GM12874 (cell line): ENCODE results near the gene KCTD21.

ENCODE experiments used
- TF ChIP-seq, protein P1 (sequence below): IDR thresholded peaks from 2 replicates; pipeline ENCODE4 v1.5.1; 2011; ENCODE audit warnings: low read depth, mild to moderate bottlenecking, control low read depth, low read length, moderate library complexity; ENCODE audit not compliant: insufficient read depth

Gene KCTD21

DNA sequence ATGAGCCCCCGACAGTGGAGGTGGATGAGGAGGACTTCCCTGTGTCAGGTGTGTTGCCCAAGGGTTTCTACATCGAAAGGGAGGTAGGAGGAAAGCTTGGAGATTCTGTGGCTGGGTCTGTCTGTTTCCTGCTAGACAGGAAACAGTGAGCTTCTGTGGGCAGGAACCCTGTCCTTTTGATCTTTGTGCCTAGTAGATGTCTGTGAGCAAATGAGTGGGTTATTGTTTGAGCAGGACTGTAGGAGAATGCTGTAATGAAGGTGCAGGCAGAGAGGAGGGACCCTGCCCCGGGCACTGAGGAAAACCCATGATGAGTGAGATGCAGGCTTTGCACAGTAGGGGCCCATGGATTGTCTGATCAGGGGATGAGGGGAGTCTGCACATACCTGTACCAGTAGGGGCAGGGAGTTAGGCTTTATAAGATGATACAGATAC lies 14.3 kb upstream of the KCTD21 start:
- TF ChIP-seq, protein P1, sequence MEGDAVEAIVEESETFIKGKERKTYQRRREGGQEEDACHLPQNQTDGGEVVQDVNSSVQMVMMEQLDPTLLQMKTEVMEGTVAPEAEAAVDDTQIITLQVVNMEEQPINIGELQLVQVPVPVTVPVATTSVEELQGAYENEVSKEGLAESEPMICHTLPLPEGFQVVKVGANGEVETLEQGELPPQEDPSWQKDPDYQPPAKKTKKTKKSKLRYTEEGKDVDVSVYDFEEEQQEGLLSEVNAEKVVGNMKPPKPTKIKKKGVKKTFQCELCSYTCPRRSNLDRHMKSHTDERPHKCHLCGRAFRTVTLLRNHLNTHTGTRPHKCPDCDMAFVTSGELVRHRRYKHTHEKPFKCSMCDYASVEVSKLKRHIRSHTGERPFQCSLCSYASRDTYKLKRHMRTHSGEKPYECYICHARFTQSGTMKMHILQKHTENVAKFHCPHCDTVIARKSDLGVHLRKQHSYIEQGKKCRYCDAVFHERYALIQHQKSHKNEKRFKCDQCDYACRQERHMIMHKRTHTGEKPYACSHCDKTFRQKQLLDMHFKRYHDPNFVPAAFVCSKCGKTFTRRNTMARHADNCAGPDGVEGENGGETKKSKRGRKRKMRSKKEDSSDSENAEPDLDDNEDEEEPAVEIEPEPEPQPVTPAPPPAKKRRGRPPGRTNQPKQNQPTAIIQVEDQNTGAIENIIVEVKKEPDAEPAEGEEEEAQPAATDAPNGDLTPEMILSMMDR: no peak

DNA sequence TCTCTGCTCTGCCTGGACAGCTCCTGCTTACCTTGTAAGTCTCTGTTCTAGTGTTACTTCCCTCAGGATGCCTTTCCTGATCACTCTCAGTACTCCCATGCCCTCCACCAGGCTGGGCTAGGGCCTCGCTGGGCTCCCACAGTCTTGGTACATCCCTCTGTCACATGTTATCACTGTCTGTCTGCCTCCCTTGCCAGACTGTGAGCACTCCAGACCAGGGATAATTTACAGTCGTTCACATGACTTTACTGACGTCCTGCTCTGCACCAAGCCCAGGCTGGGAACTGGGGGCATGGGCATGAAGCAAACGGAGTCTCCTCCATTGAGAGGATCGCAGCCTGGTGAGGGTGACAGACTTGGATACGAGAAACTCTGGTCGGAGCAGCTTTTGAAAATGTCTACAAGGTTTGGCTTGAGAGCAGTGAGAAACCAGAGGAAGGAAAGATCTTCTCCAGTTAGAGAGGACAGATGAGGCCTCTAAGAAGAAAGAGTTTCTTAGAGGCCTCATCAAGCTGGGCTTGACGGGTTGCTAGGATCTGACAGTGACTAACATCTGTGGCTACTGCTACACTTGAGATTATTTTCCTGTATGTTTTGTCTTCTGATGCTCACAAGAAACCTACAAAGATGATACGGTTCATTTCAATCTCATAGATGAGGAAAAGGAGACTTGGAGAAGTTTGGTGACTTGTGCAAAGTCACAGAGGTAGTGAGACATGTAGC lies 12.8 kb upstream of the KCTD21 start:
- TF ChIP-seq, protein P1: no peak

DNA sequence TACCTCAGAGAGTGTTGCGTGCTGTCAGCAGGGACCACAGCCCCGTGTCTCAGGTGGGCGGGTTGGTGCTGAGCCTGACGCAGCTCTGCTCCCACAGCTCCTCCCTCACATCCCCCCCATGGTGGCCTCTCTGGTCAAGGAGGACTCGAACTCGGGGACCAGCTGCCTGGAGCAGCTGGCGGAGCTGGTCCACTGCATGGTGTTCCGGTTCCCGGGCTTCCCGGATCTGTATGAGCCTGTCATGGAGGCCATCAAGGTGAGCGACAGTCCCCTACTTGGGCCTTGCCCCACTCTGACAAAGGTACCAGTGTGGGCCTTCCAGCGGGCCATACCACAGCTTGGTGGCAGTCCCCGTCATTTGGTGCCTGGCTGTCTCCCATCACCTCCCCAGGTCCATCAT lies 12.1 kb upstream of the KCTD21 start:
- TF ChIP-seq, protein P1: no peak

DNA sequence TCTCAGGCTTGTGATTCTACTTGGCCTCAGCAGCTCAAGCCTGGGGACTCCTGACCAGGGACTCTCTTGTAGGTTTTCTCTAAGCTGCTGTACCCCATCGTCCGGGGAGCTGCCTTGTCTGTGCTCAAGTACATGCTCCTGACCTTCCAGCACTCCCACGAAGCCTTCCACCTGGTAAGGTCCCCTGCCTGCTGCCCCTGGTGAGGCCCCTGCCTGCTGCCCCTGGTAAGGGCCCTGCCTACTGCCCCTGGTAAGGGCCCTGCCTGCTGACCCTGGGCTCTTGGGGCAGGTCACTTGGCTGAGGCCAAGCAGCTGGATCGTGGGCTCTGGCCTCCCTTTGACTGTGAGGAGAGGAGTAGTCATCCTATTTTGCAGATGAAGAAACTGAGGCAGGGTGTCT lies 11.6 kb upstream of the KCTD21 start:
- TF ChIP-seq, protein P1: no peak

DNA sequence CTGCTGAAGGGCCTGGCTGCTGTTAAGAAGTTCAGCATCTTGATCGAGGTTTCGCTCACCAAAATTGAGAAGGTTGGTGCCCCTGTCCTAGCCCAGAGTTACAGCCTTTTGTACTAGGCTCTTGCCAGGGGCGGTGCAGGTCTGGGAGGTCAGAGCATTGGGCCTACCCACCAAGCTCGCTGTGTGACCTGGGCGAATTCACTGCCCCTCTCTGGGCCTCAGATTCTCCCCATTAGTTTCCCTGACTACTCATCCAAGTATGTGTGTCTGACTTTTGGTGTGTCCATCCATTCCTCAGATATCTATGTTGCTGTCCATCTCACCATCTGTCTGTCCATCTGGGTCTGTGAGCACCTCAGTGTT lies 11.2 kb upstream of the KCTD21 start:
- TF ChIP-seq, protein P1: no peak

DNA sequence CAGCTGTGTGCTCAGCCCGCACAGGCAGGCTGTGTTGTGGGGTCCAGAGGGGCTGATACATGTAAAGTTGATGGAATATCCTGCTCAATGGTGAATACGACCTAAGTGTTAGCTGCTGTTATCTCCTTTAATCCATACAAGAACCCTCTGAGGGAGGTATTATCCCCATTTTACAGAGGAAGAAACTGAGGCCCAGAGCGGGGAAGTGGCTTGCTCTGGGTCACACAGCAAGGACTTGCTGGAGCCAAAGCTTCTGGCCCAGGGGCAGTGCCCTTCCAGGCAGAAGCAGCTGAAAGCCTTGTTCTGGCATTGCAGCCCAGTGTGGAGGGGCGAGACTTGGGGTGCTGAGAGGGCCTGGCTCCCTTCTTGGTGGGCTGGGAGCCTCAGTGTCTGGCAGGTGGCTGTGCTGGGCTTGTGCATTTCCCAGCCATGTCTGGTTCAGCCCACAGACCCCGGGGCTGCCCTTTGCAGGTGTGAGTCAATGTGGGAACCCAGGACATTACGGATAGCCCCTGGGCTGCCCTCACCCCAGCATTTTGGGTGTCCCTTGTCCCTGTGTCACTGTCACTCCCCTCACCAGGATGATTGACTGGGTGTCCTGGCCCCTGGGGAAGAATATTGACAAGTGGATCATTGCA lies 10.7 kb upstream of the KCTD21 start:
- TF ChIP-seq, protein P1: no peak

DNA sequence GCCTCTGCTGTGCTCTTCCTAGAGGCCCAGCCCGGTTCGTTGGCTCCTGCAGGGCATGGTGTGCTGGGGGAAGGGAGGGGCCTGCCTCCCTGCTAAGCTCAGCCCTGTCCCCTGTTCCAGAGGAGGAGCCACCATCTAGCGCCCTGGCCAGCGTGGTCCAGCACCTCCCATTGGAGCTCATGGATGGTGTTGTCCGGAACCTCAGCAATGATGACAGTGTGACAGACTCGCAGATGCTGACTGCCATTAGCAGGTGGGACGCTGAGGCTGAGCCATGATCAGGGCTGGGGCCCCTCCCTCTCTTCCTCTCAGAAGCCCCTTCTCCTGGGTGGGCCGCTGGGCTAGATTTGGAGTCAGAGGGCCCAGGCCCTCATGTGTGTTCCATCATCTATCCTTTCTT lies 9.4 kb upstream of the KCTD21 start:
- TF ChIP-seq, protein P1: no peak
